IPS-18a (cell line): ENCODE results near the gene C1orf52.

Source experiments
- H3K27ac ChIP-seq: one replicate; pipeline ENCODE4 v1.5.1; 2013; ENCODE audit warnings: low read length
- H3K27me3 ChIP-seq: one replicate; pipeline ENCODE4 v1.6.1; 2013; ENCODE audit warnings: mild to moderate bottlenecking, low read length; ENCODE audit not compliant: control insufficient read depth, insufficient read depth
- H3K36me3 ChIP-seq: one replicate; pipeline ENCODE4 v1.6.1; 2013; ENCODE audit warnings: low read depth, low read length; ENCODE audit not compliant: control insufficient read depth
- H3K4me1 ChIP-seq: one replicate; pipeline ENCODE4 v1.6.1; 2013; ENCODE audit warnings: low read depth, low read length; ENCODE audit not compliant: control insufficient read depth
- H3K4me3 ChIP-seq: one replicate; pipeline ENCODE4 v1.5.1; 2013; ENCODE audit warnings: low read length
- H3K9ac ChIP-seq: one replicate; pipeline ENCODE4 v1.6.1; 2013; ENCODE audit warnings: mild to moderate bottlenecking, low read length, moderate library complexity
- H3K9me3 ChIP-seq: one replicate; pipeline ENCODE4 v1.6.1; 2013; ENCODE audit warnings: low read depth, low read length; ENCODE audit not compliant: control insufficient read depth

C1orf52 gene

DNA sequence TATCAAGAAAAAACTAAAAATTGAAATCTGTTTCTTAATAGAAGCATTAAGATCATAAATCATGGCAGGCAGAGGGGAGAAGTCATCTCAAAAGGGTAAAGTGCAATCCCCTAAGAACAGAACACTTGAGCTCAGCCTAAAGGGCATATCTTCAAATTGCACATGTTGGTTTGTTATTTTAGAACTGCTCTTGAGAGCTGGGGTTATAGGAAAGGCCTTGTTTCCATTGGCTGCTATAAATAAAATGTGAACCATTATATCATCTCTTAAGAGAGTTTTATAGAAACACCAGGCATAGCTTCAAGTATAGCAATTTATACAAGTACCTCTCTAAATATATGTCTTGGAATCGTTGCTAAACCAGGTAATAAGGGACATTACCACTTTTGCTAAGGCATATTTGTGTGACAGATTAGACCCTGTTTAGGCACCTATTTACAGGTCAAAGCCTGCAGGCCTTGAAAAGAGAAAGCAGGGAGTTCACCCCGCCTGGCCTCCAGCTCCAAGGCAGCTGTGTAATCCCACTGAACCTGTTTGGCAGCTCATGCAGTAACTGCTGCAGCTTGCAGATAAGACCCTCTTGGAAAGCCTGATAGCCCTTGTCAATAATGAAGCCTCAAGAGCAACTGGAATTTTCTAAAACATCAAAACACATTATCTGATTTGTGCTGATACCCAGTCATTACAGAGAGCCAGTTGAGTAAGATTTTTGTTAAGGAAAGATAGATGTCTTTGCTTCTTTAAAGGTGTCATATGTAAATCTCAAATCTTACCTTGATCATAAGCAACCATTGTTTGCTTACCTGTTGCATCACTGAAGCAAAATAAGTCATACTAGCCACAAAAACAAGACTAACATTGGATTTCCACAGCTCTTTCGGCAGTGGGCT, 34.5 kb downstream of the C1orf52 start:
- Histone ChIP-seq H3K27ac (peak overlapping the region; percentile 35), H3K4me3 (peak overlapping the region; percentile 51)

DNA sequence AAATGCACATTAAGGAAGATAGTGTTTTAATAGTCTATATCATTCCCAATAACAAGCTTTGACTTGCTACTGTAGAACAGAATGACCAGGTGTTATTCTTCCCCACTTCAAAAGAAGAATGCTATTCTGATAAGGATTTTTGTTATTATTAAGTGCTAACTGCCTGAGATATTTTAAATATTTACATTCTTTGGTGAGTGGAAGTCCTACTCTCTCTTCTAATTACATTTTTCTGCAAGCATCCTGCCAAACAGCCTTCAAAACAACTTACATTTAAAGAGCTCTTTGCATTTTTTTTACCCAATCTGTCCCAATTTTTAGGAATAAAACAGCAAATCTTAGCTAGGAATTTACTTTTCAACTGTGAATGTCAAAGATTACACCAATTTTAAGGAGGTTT, 35.2 kb downstream of the C1orf52 start:
- Histone ChIP-seq H3K27ac (no peak overlapping the region), H3K9me3 (no peaks in the 10 kb centered on the region), H3K9ac (no peak overlapping the region), H3K36me3 (no peaks in the 10 kb centered on the region), H3K4me1 (peaks cover 20% of the 10 kb centered on the region), H3K27me3 (no peaks in the 10 kb centered on the region), H3K4me3 (no peak overlapping the region)

More for the DNA sequence above, 34.5 kb downstream of the C1orf52 start:
- H3K27me3 ChIP-seq: no peaks in the 10 kb centered on the region
- no peak overlapping the region for H3K9ac ChIP-seq
- H3K4me1 ChIP-seq: peaks cover 20% of the 10 kb centered on the region
- H3K36me3 ChIP-seq: no peaks in the 10 kb centered on the region
- no peaks in the 10 kb centered on the region for H3K9me3 ChIP-seq

DNA sequence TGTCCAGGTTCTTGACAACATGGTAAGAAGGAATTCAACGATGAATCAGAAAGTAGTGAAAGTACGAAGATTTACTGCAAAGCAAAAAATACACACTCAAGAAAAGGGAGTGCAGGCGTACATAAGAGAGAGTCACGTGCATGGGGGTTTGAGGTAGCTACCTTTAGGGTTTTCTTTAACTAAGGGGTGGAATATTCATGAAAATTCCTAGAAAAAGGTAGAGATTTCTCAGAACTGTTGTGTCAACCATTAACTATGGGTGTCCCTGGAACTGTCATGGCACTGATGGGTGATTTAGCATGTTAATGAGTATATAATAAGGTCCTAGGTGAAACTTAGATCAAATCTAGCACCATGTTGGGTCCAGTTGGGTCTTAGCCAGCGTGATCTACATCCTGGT, 36.1 kb downstream of the C1orf52 start:
- peaks cover 20% of the 10 kb centered on the region for H3K4me1 ChIP-seq
- H3K9ac ChIP-seq: no peak overlapping the region
- no peak overlapping the region for H3K27ac ChIP-seq
- H3K9me3 ChIP-seq: no peaks in the 10 kb centered on the region
- no peaks in the 10 kb centered on the region for H3K27me3 ChIP-seq
- no peak overlapping the region for H3K4me3 ChIP-seq
- no peaks in the 10 kb centered on the region for H3K36me3 ChIP-seq

GRCh38 chr1:85220756-85221201, 38.7 kb downstream of the C1orf52 start:
- H3K4me1 ChIP-seq: peaks cover 15% of the 10 kb centered on the region
- no peaks in the 10 kb centered on the region for H3K36me3 ChIP-seq
- no peaks in the 10 kb centered on the region for H3K9me3 ChIP-seq
- no peaks in the 10 kb centered on the region for H3K27me3 ChIP-seq
- H3K9ac ChIP-seq: no peak overlapping the region
- H3K27ac ChIP-seq: no peak overlapping the region
- H3K4me3 ChIP-seq: no peak overlapping the region

DNA sequence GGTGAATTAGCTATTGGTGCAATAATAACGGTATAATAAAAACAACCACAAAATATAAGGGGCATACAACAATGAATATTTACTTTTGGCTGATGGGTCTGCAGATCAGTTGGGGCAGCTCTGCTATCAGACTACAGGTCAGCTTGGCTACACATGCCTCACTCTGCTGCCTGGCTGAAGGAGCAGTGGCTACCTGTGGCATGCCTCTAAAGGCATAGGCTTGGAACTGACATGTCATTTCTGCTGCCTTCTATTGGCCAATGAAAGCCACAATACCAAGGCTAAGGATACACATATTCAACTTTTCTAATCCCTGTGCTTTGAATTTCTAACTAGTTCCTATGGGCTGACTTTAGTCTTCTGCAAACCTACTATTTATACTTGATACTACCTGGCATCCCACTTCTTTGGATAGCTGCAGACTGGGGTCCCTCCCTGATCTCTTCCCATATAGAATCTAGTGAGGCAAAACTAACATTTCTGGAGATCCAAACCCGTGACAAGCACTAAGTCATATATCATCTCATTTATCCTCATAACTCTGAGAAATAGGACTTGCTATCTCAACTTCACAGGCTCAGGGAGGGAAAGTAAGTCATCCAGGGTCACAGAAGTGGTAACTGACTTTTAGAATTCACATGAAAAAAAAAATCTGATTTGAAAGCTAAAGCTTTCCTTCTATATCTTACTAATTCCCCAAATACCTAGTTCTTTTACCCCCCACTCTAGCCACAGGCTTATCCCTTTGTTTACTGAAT, 39.4 kb downstream of the C1orf52 start:
- Histone ChIP-seq H3K4me1 (peaks cover 8% of the 10 kb centered on the region), H3K27ac (no peak overlapping the region), H3K36me3 (no peaks in the 10 kb centered on the region), H3K9me3 (no peaks in the 10 kb centered on the region), H3K9ac (no peak overlapping the region), H3K4me3 (no peak overlapping the region), H3K27me3 (no peaks in the 10 kb centered on the region)

DNA sequence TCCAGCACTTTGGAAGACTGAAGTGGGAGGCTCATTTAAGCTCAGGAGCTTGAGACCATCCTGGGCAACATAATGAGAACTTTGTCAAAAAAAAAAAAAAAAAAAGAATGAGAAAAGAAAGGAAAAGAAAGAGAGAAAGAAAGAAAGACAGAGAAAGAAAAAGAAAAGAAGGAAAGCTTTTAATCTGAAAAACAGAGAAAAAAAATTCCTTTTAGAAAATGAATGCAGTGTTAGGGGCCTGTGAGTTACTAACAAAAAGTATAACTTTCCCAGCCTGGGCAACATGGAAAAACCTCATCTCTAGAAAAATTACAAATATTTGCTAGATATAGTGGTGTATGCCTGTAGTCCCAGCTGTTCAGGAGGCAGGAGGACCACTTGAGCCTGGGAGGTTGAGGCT, 42.8 kb downstream of the C1orf52 start:
- Histone ChIP-seq H3K9ac (no peak overlapping the region), H3K36me3 (no peaks in the 10 kb centered on the region), H3K27ac (no peak overlapping the region), H3K27me3 (no peaks in the 10 kb centered on the region), H3K4me3 (no peak overlapping the region), H3K9me3 (no peaks in the 10 kb centered on the region), H3K4me1 (no peaks in the 10 kb centered on the region)

- no peak overlapping the region for H3K9ac ChIP-seq
- H3K4me3 ChIP-seq: no peak overlapping the region
- no peaks in the 10 kb centered on the region for H3K27me3 ChIP-seq
- H3K36me3 ChIP-seq: no peaks in the 10 kb centered on the region
- no peaks in the 10 kb centered on the region for H3K4me1 ChIP-seq
- H3K9me3 ChIP-seq: no peaks in the 10 kb centered on the region
- no peak overlapping the region for H3K27ac ChIP-seq
Measured at GRCh38 chr1:85214654-85215053, 44.8 kb downstream of the C1orf52 start.

DNA sequence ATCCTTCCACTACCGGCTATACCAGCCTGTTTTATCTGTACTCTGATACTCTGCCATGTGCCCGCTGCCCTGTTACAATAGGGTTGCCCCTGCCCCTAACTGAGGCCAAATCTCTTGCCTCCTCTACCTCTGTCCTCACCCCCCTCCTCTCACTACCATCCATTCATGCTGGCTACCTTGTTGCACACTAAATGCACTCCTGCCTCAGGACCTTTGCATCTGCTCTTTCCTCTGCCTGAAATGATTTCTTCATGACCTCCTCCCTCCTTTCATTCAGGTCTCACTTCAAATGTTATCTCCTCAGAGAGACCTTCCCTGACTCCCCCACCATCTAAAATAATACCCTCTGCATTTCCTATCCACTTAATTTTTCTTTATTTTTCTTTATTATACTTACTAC, 51.0 kb downstream of the C1orf52 start:
- no peaks in the 10 kb centered on the region for H3K9me3 ChIP-seq
- no peaks in the 10 kb centered on the region for H3K36me3 ChIP-seq
- no peak overlapping the region for H3K4me3 ChIP-seq
- no peaks in the 10 kb centered on the region for H3K27me3 ChIP-seq
- H3K27ac ChIP-seq: no peak overlapping the region
- no peak overlapping the region for H3K9ac ChIP-seq
- H3K4me1 ChIP-seq: peaks cover 6% of the 10 kb centered on the region

DNA sequence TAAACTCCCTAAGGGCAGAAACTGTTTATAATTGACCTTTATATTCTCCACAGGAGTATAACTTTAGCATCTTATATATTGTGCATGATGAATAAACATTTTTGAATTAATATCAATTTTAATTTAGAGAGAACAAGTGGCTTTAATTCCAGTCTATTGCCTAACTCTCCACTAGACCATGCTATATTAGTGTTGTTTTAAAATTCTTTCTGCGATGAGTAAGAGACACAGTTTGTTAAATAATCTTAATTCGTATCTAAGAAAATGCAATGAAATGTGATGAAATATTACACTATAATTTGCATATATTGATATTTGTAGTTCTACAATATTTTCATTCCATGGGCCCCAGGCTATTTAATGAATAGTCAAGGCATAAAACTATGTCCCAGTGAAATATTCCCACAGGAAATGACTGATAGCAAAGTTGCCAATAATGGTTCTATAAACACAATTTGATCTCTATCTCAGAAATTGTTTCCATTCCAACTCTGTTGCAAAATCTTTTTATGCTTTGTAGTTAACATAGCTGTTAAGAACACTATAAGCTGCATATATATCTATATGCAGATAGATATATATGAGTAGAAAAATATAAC, 55.8 kb downstream of the C1orf52 start:
- Histone ChIP-seq H3K27ac (no peak overlapping the region), H3K4me3 (no peak overlapping the region), H3K9ac (no peak overlapping the region), H3K27me3 (peaks cover 15% of the 10 kb centered on the region), H3K36me3 (no peaks in the 10 kb centered on the region), H3K9me3 (no peaks in the 10 kb centered on the region), H3K4me1 (peaks cover 24% of the 10 kb centered on the region)

DNA sequence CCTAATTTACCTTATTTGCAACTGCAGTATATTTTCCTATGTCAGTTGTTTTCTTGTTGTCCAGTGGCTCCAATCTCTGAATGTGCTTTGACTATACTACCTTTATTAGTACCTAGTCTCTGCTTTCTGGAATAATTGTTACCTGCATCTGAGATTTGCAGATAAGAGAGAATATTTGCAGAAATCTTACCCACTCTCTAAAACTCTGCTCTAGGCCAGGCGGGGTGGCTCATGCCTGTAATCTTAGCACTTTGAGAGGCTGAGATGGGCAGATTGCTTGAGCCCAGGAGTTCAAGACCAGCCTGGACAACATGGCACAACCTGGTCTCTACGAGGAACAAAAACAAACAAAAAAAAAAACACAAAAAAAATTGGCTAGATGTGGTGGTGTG, 56.6 kb downstream of the C1orf52 start:
- no peaks in the 10 kb centered on the region for H3K36me3 ChIP-seq
- H3K4me1 ChIP-seq: peaks cover 26% of the 10 kb centered on the region
- no peak overlapping the region for H3K27ac ChIP-seq
- H3K4me3 ChIP-seq: peak overlapping the region; percentile 89
- peaks cover 15% of the 10 kb centered on the region for H3K27me3 ChIP-seq
- no peaks in the 10 kb centered on the region for H3K9me3 ChIP-seq
- H3K9ac ChIP-seq: no peak overlapping the region

DNA sequence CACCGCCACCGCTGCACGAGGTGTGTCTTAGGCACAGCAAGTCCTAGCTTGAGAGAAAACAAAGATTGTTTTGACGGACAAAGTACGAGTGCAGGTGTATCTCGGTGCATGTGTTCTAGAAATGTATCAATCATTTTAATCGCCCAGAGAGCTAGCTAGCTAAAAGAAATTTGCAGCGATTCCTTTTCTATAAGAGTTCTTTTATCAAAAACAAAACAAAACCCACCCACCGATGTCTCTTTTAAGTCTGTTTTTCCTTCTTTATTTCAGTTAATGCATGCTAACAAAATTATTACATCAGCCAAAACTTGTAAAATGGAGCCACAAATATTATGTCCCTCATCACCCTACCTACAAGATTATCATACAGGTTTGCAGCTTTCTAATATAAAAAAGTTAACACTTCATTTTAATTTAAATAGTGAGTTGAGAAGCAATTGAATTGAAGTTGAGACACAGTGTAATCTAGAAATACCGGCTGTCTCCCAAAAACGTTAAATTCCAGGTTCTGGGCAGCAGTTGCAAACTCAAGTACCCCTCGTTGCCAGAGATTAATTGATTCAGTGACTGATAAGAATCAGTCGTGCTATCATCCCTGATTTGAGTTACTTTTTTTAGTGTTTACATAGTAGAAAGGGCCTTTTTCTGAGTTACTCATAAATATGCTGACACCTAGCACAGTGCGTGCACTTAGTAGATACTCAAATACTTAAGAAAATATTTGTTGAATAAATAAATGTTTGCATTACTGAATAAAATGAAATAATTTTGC, 57.2 kb downstream of the C1orf52 start:
- Histone ChIP-seq H3K9ac (peak overlapping the region; percentile 83), H3K4me1 (peaks cover 26% of the 10 kb centered on the region), H3K27ac (peak overlapping the region; percentile 67), H3K27me3 (peaks cover 15% of the 10 kb centered on the region), H3K9me3 (no peaks in the 10 kb centered on the region), H3K36me3 (no peaks in the 10 kb centered on the region), H3K4me3 (peak overlapping the region; percentile 89)
